ENCODE data around the gene MIB1.
A peak's percentile ranks its signal among the peaks of the same experiment; 100 is the strongest.
"Not testable (repeated sequence)": the region's sequence is repeated elsewhere in the genome, so short reads cannot be mapped to it uniquely, and the experiment has no call there.

The MIB1 gene

DNA sequence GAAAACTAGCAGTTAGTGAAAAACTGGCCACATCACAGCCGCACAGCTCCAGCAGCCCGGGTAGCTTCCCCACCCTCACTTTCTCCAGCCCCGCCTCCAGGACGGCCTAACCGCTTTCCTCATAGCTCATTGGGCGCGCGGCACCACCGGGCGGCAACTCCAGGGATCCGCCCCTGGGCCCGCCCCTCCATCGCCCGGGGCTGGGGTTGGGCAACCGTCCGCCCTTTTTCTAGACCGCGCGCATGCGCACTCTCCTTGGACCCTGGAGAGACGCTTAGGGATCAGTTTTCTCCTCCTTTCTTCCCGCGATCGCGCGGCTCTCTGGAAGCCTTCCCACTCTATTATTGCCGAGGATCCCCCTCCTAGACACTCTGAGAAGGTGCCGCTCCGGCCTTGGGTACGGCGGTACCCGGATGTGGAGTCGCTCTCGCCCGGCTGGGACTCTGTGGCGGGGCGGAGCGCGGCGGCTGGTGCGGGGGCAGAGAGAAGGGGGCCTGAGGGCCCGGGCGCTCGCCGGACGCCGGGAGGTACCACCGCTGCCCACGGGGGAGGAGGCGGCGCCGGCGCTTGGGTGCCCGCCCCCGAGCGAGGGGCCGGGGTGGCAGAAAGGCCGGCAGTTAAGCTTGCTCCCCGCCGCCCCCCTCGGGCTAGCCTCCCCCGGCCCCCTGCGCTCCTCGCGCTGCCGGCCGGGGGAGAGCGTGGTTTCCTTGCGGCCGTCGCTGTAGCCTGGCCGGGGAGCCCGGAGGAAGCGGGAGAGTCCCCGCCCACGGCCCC lies at the start of gene MIB1:
TSS of gene MIB1 (plus strand) at position 255 of the 774 bp plus-strand sequence. CDS start 792 bp downstream, outside the sequence.
- peak; percentile 97 for DNase-seq

DNA sequence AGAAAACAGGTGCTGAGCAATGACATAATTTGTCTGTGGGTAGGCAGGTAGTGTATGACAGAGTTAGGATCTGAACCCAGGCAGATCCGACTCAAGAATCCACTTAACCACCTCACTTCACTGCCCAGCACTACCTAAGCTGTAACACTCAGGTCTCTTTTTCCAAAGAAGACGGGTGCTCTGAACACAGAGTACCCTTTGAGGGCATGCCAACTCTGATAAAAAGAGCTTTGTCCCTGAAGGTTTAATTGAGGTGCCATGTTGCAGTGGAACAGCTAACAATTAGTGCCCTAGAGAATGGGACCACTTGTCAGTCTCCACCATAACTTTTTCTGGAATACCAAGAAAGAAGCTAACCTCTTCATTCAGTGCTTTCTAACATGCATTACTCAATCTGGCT lies 47.3 kb upstream of the MIB1 start:
- DNase-seq, result no peak

DNA sequence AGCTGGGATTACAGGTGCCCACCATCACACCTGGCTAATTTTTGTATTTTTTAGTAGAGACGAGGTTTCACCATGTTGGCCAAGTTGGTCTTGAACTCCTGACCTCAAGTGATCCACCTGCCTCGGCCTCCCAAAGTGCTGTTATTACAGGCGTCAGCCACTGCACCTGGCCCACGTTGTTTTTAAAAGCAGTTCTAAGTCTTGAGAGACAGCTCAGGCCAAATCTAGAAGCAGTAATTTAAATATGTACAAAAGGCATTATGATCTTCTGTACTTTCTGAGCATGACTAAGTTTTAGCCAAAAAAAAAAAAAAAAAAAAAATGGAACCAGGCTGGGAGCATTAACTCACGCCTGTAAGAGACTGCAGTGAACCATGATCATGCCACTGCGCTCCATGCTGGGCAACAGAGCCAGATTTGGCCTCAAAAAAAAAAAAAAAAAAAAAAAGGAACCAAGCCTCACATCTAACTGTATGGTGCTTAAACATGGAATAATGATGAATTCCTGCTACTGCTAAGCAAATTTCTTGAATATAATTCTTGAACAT lies 40.0 kb upstream of the MIB1 start:
- no peak for DNase-seq

DNA sequence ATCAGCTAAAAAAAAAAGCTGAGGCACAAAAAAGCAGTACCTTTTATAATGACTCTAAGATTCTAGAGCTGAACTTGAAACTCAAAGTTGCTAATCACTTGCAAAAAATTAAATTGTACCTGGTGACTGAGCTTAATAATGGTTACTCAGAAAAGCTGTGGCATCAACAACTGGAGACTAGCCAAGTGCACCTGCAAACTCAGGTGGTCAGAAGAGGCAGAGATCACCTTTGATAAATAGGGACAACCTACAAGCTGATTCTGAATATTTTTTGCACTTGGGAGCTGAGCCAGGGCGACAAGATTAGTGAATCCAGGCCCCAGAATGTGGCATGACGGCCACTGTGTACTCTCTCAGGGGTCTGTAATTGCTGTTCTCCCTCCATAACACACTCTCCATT lies 39.0 kb upstream of the MIB1 start:
- no peak for DNase-seq

DNA sequence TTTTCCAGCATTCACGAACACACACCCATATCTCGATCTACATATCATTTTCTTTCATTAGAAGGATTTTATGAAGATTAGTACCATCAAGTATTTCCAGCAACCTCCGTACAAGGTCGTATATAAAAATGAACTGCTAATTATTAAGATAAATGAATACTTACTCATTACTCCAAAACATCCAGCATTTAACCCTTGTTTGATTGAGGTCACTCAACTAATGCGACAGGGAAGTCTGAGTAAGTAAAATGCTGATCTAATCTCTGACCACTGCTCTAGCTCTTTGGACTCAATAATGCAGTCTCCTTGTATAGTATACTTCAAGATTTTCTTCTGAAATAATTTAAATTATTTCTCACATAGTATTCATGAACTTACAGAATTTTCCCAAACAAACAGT lies 38.0 kb upstream of the MIB1 start:
- DNase-seq, result no peak

DNA sequence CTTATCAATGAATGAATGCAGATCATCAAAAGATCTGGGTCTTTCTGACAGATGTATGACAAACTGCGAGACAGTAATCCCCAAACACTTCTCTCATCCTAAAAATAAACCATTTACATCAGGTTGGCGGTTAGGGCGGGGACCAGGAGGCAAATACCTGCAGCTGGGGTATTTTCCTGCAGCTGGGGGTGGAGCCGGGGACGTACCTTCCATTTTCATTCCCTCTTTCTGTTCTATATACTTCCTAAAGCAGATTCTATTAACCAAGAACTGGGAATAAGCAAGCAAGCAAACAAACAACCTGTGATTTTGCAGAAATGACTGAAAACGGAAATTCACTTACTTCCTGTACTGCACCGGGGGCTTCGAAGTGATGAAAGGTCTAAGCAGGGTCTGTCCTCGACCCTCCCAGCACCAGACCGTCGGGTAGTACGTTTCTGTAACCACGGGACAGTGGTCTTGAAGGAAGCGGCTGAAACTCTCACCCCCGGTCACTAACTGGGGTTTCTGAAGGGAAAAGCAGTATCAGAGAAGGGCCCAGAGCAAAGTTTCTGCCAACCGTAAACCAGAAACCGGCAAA lies 37.3 kb upstream of the MIB1 start:
- DNase-seq, result no peak

DNA sequence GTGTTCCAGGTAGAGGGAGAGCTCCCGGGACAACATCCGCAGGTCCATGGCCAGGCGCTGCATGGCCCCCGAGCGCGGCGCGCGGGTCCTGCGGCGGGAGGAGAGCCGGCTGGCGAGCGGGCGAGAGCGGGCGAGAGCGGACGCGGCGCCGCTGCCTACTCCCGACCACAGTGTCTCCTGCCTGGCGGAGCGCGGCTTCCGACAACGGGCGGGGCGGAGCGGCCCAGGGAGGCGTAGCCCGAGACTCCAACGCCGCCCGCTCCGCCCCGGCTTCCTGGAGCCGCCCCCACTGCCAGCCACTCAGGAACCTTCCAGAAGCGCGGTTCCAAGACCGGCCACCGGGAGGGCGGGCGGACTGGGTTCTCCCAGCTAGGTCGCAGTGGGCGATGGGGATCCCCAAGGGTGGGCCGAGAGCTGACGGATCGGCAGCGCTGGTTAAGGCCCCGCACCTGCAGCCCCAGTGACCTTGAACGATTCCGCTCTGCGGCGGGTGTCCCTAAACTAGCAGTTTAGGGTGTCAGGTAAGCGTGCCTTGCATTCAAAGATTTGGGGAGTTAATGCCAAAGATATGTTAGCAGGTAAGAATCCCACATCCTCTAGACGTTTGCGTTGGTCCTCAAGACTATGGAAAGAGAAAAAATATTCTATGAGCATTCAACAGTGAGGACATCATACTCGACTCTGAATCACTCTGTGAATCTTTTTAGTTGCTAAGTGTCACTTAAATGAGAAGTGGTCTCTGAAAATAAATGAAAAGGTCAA lies 35.8 kb upstream of the MIB1 start, which contains the start of gene ABHD3:
TSS of gene ABHD3 (minus strand) at position 172 of the 762 bp plus-strand sequence. CDS start at position 63, 109 bp downstream.
- DNase-seq, result peak; percentile 79

DNA sequence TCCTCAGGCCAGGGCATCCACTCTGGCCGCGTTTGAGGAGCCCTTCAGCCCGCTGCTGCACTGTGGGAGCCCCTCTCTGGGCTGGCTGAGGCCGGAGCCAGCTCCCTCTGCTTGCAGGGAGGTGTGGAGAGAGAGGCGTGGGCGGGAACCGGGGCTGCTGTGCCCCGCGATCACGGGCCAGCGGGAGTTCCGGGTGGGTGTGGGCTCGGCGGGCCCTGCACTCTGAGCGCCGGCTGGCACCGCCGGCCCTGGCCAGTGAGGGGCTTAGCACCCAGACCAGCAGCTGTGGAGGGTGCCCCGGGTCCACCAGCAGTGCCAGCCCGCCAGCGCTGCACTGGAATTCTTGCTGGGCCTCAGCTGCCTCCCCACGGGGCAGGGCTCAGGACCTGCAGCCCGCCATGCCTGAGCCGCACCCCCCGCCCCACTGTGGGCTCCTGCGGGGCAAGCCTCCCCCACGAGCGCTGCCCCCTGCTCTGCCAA lies 34.2 kb upstream of the MIB1 start:
- DNase-seq, result no peak

DNA sequence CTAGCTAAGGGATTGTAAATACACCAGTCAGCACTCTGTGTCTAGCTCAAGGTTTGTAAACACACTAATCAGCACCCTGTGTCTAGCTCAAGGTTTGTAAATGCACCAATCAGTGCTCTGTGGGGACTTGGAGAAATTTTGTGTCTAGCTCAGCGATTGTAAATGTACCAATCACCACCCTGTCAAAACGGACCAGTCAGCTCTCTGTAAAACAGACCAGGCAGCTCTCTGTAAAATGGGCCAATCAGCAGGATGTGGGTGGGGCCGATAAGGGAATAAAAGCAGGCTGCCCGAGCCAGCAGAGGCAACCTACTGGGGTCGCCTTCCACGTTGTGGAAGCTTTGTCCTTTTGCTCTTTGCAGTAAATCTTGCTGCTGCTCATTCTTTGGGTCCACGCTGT lies 33.5 kb upstream of the MIB1 start:
- not testable (repeated sequence) for DNase-seq

DNA sequence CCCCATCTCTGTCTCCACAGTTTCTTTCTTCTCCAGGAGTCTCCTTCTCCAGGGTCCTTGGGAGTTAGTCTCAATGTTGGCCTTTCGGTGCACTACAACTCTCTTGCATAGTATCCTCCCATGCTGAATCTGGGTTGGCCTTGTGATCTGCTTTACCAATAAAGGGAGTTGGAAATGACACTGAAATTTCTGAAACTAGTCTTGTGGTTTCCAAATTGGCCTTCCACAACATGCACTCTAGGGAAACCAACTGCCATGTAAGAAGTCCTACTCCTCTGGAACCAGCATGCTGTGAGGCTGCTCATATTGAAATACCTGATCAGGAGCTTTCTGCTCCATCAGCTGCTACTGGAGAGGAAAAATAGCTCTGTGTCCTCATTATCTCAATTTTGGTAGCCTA lies 26.1 kb upstream of the MIB1 start:
- no peak for DNase-seq

DNA sequence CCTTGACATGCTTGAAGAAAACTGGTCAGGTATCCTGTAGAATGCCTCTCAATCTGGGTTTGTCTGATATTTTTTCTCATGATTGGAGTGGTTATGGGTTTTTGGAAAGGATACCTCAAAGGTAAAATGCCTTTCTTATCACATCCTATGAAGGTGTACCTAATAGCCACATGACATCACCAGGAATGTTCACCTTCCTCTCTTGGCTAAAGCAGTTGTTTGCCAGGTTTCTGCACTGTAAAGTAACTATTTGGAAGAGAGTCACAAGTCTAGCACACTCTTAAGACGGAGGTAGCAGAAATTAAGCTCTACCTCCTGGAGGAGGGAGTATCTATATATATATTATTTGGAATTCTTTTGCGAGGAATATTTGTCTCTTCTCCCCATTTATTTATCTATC lies 17.9 kb upstream of the MIB1 start:
- no peak for DNase-seq

DNA sequence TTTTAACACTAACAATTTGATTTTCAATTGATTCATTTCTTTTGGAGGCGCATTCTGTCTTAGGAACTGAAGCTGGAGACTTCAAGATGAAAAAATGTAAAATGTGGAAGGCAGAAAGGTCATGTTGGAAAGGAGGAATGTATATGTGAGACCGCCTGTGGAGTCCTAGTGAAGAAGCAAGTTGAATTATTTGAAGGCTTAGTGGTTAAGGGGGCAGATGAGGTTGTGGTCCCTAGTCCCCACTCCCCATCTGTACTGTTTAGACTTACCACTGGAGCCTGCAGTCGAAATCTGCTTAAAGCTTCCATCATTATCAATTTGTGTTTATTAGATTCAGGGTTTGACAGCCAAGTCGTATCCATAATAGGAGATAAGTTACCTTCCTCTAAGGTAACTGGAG lies 15.4 kb upstream of the MIB1 start:
- DNase-seq, result no peak

DNA sequence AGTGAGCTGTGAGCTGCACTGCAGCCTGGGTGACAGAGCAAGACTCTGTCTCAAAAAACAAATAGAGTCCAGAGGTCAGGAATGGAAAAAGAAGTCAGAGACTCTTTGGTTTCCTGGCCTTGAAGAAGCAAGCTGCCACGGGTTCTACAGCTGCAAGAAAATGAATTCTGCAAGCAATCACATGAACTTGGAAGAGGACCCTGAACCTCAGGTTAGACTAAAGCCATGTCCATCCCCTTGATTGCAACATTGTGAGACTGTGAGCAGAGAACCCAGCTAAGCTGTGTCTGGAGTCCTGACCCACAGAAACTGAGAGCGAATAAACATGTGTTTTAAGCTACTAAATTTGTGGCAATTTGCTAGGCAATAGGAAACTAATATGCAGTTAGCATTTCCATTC lies 12.9 kb upstream of the MIB1 start:
- DNase-seq, result no peak

DNA sequence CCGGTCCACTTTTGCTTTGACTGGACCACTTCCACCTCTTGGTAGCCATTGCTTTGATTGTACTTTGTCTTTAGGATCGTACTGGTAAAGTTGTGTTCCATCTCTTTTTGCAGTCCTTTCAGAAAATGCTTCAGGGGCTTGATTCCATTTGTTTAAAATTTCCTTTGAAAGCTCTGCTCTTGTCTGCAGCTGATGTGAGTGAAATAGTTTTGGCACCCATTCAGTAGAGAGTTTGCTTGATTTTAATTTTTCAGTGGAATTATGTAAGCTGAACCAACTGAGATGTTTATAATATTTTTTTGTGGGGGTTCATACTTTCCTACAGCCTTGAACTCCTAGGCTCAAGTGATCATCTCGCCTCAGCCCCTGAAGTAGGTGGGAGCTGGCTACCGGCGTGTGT lies 7.6 kb upstream of the MIB1 start:
- no peak for DNase-seq

DNA sequence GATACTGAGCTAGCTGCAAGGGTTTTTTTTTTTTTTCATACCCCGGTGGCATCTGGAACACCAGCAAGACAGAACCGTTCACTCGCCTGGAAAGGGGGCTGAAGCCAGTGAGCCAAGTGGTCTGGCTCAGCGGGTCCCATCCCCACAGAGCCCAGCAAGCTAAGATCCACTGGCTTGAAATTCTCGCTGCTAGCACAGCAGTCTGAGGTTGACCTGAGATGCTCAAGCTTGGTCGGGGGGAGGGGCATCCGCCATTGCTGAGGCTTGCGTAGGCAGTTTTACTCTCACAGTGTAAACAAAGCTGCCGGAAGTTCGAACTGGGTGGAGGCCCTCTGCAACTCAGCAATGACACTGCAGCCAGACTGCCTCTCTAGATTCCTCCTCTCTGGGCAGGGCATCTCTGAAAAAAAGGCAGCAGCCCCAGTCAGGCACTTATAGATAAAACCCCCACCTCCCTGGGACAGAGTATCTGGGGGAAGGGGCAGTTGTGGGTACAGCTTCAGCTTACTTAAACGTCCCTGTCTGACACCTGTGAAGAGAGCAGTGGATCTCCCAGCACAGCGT lies 5.1 kb upstream of the MIB1 start:
- peak; percentile 30 for DNase-seq

DNA sequence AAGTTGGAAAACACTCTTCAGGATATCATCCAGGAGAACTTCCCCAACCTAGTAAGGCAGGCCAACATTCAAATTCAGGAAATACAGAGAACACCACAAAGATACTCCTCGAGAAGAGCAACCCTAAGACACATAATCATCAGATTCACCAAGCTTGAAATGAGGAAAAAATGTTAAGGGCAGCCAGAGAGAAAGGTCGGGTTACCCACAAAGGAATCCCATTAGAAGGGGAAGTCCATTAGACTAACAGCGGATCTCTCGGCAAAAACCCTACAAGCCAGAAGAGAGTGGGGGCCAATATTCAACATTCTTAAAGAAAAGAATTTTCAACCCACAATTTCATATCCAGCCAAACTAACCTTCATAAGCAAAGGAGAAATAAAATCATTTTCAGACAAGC lies 3.7 kb upstream of the MIB1 start:
- DNase-seq, result not testable (repeated sequence)

DNA sequence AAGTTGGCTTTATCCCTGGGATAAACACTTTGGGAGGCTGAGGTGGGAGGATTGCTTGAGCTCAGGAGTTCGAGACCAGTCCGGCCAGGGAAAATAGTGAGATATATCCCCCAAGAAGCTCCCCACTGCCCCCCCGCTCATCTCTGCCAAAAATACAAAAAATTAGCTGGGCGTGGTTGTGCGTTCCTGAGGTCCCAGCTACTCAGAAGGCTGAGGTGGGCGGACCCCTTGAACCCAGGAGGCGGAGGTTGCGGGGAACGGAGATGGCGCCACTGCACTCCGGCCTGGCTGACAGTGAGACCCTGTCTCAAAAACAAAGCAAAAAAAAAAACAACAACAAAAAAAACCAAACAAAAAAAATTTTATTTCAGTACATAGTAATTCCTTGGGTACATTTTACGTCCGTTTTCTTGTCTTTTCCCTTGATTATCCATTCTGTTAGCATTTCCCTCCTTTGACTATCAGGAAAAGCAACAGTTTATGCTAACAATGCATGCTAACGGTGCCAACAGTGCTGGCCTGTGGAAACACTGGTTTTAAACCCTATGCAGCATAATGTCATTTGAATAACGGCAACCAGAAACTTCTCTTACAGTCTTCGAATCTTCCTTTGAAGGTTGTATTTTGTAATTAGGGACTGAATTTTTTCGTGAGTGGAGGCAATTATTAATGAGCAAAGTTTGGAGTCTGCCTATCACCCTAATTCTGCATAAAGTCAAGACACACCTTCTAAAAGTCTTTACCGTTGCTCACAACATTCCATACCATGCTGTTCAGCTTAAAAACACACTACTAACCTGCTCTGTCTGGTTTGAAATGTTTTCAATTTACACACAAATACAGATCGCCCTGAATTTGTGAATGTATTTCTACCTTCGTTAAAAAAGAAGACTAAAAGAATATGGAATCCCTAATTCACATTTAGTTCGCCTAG lies 721 bp upstream of the MIB1 start:
- DNase-seq, result no peak

DNA sequence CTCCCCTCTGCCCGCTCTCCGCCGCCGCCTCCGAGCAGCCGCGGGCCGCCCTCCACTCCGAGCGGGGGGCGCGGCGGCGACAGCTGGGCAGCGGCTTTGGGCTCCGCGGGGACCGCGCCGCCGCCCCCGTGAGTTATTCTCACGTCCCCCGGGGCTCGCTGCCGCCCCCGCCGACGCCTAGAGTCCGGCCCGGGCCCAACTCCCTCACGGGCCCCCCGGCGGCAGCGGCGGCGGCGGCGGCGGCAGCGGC lies 645 bp downstream of the MIB1 start:
- peak; percentile 44 for DNase-seq

DNA sequence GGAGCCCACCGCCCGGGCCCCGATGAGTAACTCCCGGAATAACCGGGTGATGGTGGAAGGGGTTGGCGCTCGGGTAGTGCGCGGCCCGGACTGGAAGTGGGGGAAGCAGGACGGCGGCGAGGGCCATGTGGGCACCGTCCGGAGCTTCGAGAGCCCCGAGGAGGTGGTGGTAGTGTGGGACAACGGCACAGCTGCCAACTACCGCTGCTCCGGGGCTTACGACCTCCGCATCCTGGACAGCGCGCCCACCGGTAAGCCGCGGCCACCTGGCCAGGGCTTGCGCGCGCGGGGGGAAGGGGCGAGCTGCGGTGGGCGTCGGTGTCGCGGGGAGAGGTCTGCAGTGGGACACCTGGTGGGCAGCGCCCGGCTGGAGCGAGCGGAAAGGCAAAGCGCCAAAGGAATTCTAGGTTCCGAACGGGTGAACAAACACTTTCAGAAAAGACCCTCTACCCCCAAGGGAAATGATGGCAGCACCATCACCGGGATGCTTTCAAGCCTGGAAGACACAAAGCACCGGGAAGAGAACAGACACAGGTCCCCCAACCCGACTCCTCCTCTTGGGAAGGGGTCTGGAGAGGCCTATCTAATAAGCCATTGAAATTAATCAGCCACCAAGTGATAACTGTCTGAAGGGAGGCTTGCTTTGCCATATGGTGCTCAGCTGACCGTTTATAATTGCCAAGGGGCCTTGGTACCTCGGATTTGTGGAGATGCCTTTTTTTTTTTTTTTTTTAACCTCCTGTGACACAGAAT lies 1.1 kb downstream of the MIB1 start:
- DNase-seq, result no peak

DNA sequence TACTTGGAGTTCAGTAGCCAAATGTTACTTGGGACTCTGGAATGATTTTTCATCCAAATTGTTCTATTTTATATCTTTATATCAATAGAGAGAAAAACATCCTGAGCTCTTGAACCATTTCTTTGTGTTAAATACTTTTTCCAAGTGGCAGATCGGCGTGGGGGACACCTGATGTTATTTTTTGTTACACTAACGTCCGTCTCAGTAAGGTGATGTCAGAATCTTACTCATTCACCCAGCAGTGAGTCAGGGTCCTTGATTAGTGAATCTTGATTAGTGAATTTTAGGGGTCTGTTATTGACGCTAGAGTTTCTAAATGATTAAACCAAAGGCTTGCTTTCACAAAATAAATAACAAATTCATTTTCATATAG lies 1.7 kb downstream of the MIB1 start:
- no peak for DNase-seq

DNA sequence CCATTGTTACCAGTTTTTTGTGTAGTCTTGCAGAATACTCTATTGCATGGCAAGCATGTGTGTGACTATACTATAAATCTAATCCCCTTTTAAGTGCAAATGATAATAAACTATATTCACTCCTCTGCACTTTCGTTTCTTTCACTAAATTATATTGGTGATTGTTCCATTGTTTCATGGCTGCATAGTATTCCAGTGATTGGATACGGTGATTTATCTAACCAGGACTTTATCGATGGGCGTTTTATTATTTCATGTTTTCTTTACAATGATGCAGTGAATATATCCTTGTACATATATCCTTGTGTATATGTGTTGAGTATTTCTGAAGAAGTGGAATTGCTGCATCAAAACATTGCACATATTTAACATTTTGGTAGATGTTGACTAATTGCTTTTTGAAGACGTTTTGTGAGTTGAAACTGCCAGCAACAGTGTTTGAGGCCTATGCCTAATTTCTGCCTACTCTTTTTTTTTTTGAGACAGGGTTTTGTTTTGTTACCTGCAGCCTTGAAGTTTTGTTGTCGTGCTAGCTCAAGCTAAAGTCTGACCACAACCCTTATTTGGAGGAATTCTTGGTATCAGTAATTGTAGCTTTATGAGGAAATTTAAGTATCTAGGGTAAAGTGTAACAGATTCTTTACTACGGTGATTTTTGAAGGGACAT lies 2.7 kb downstream of the MIB1 start:
- no peak for DNase-seq
